Activated CD4-positive, alpha-beta T cell treated with anti-CD3 and anti-CD28 coated beads, Interleukin-2, amount 10 ng/mL, durations not matched to agents 24 days and 14 days (primary cell): ENCODE data around the gene SEMA6C. TPM values are rescaled to one million over a fixed set of nuclear protein-coding genes. Genes with fewer than 3 reads are reported as not detected.
A peak's percentile ranks its signal among the peaks of the same experiment; 100 is the strongest.
"Not testable (repeated sequence)": the region's sequence is repeated elsewhere in the genome, so short reads cannot be mapped to it uniquely, and the experiment has no call there.

Source experiments
- DNase-seq: peaks from one replicate; pipeline ENCODE4 v3.0.0; 2022
- H3K27ac Mint-ChIP-seq: one replicate; pipeline ENCODE4 v1.8.0; 2022; ENCODE audit warnings: mild to moderate bottlenecking, mixed read lengths
- H3K27me3 Mint-ChIP-seq: one replicate; pipeline ENCODE4 v1.8.0; 2022; ENCODE audit warnings: mixed read lengths
- H3K36me3 Mint-ChIP-seq: one replicate; pipeline ENCODE4 v1.8.0; 2022; ENCODE audit warnings: low read depth, mild to moderate bottlenecking, mixed read lengths
- H3K4me1 Mint-ChIP-seq: one replicate; pipeline ENCODE4 v1.8.0; 2021; ENCODE audit warnings: mixed read lengths
- H3K4me3 Mint-ChIP-seq: one replicate; pipeline ENCODE4 v1.8.0; 2022; ENCODE audit warnings: mild to moderate bottlenecking, moderate library complexity, mixed read lengths
- H3K9me3 Mint-ChIP-seq: one replicate; pipeline ENCODE4 v1.8.0; 2021; ENCODE audit warnings: mixed read lengths
- intact Hi-C: fragments of 100-400 bp; cut with micrococcal nuclease; formaldehyde crosslinking; loops from one replicate; pipeline ENCODE4 v1.15.1; 2023
- total RNA-seq: library from RNA; stranded (reverse); gene quantifications from 2 replicates; pipeline ENCODE4 v1.2.3, GENCODE V29; 2022

The SEMA6C gene
- total RNA-seq, 1 donor from 2014 or later, result 2.5 TPM

DNA sequence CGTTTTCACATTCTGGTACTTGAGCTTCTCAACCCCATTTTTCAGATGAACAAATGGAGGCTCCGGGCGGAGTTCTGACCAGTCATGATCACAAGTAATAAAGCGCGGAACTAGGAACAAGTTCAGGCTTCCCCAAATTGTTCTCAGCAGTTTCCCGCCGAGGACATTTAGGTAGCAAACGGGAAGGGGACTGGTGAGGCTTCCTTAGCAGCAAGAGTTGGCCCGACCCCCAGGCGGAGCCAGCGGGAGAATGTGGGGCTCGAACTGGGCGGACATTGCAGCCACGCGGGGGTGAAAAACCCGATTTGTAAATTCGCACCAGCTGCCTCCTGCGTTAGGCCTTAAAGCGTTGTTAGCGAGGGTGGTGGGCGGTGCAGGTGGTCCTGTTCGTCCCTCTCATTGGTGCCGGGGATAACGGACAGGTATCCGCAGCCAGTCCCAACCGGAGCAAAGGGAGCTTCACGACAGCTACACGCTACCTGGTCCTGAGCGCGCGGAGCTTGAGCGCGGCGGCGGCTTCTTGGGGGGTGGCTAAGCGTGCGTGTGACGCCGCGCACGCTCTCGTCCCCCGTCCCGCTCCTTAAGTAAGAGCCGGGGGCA is 15.3 kb downstream of the SEMA6C start:
- H3K27ac Mint-ChIP-seq, result peak overlapping the region; percentile 49
- peaks cover 6% of the 10 kb centered on the region for H3K4me1 Mint-ChIP-seq
- H3K4me3 Mint-ChIP-seq, result peak overlapping the region; percentile 70
- peak; percentile 91 for DNase-seq
- peaks cover 2% of the 10 kb centered on the region for H3K36me3 Mint-ChIP-seq
- H3K27me3 Mint-ChIP-seq, result peaks cover 7% of the 10 kb centered on the region
- no peaks in the 10 kb centered on the region for H3K9me3 Mint-ChIP-seq
- intact Hi-C loops, result loop anchor here (2.0 kb wide), 2 partner anchors 16 to 26 kb away; partner anchors contain the start of genes SEMA6C and TNFAIP8L2

DNA sequence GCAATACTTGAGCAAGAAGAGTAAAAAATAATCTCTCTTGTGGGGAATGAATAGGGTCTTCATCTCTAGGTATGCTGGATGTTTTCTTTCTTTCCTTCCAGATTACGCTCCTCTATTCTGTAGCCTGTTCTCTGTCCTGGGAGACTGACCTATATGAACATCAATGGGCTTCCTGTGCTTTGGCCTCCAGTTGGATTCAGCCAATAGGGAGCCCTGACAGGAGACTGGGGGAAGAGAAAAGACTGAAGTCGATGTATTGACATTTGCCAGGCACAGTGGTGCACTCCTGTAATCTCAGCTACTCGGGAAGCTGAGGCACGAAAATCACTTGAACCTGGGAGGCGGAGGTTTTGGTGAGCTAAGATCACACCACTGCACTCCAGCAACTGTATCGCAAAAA is 17.6 kb downstream of the SEMA6C start:
- Mint-ChIP-seq H3K9me3 (no peaks in the 10 kb centered on the region), H3K27ac (no peak overlapping the region), H3K27me3 (peaks cover 7% of the 10 kb centered on the region), H3K4me3 (no peak overlapping the region), H3K36me3 (peaks cover 6% of the 10 kb centered on the region), H3K4me1 (peaks cover 6% of the 10 kb centered on the region)
- intact Hi-C loops, result no loop called here
- DNase-seq, result no peak

DNA sequence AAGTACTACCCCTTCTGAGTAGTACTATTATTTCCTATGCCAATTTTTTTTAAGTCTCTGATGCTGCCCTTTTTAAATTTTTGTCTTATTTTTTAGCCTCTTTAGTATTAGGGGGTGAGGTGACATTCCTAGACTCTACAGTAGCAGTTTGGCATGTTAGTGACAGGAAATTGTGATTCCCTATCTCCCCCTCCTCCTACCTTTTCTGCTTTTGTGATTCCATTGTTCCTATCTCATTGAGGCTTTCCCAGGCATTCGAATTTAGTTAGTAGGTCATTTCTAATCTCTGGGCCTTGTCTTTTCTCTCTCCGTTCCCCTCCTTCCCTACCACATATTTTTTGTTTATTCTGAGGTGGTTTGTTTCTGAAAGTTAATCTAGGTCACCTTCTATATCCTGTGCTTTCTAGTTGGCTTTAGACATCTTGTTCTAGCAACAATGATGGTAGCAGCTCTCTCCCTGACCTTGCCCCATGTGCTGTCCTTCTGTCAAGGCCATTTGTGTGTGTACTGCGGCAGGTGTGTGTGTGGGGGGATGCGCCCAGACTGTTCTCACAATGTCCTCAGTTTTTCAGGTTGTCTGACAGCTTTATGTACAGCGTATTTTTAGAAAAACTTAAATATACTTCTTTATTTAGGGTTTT is 21.5 kb downstream of the SEMA6C start:
- Mint-ChIP-seq H3K4me3 (no peak overlapping the region), H3K9me3 (no peaks in the 10 kb centered on the region), H3K27ac (no peak overlapping the region), H3K27me3 (no peaks in the 10 kb centered on the region), H3K4me1 (no peaks in the 10 kb centered on the region), H3K36me3 (peaks cover 9% of the 10 kb centered on the region)
- no peak for DNase-seq
- intact Hi-C loops, result no loop called here

DNA sequence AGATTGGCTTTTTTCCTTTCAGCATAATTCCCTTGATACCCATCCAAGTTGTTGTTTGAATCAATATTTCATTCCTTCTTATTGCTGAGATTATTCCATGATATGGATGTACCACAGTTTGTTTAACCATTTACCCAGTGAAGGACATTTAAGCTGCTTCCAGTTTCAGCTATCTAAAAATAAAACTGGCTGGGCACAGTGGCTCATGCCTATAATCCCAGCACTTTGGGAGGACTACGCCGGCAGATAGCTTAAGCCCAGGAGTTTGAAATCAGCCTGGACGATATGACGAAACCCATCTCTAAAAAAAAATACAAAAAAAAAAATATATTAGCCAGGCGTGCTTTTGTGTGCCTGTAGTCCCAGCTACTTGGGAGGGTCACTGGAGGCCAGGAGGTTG is 32.6 kb downstream of the SEMA6C start:
- Mint-ChIP-seq H3K27ac (no peak overlapping the region), H3K27me3 (no peaks in the 10 kb centered on the region), H3K4me3 (no peak overlapping the region), H3K9me3 (no peaks in the 10 kb centered on the region), H3K36me3 (peaks cover 7% of the 10 kb centered on the region), H3K4me1 (no peaks in the 10 kb centered on the region)
- intact Hi-C loops, result no loop called here
- no peak for DNase-seq

DNA sequence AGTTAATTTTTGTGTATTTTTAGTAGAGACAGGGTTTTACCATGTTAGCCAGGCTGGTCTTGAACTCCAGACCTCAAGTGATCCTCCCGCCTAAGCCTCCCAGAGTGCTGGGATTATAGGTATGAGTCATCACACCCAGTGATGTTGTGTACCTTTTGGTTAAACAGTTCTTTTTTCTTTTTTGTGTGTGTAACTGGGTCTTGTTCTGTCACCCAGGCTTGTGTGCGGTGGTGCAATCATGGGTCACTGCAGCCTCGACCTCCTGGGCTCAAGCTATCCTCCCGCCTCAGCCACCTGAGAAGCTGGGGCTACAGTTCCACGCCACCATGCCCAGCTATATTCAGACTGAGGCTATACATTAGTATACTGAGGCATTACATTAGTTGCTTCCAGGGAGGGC is 38.1 kb downstream of the SEMA6C start:
- intact Hi-C loops, result no loop called here
- no peak overlapping the region for H3K27ac Mint-ChIP-seq
- H3K4me3 Mint-ChIP-seq, result no peak overlapping the region
- H3K36me3 Mint-ChIP-seq, result peaks cover 13% of the 10 kb centered on the region
- no peaks in the 10 kb centered on the region for H3K9me3 Mint-ChIP-seq
- H3K4me1 Mint-ChIP-seq, result no peaks in the 10 kb centered on the region
- H3K27me3 Mint-ChIP-seq, result no peaks in the 10 kb centered on the region
- no peak for DNase-seq

DNA sequence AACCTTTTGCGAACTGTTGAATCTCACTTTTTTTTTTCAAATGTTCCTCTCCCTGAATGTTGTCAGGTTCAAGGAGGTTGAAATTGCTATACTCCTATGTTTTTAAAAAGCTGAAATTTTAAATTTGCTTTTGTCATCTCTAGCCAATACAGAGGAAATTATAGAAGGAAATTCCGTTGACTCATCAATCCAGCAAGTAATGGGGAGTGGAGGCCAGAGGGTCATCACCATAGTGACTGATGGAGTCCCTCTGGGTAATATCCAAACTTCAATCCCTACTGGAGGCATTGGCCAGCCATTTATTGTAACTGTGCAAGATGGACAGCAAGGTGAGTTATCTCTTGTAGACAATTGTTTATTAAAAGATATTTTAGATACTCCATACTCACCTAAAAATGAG is 39.5 kb downstream of the SEMA6C start:
- H3K9me3 Mint-ChIP-seq, result no peaks in the 10 kb centered on the region
- no peak overlapping the region for H3K4me3 Mint-ChIP-seq
- H3K27me3 Mint-ChIP-seq, result no peaks in the 10 kb centered on the region
- DNase-seq, result no peak
- no peak overlapping the region for H3K27ac Mint-ChIP-seq
- no peaks in the 10 kb centered on the region for H3K4me1 Mint-ChIP-seq
- H3K36me3 Mint-ChIP-seq, result peaks cover 13% of the 10 kb centered on the region
- intact Hi-C loops, result no loop called here

DNA sequence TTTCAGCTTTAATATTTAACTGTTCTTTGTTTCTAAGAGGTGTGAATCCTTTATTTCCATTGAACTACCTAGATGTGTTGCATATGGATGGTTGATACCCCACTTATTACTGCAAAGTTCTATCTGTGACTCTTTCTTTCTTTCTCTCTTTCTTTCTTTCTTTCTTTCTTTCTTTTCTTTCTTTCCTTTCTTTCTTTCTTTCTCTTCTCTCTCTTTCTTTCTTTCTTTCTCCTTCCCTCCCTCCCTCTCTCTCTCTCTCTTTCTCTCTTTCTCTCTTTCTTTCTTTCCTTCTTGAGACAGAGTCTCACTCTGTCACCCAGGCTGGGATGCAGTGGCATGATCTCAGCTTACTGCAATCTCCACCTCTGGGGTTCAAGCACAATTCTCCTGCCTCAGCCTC is 41.8 kb downstream of the SEMA6C start:
- H3K36me3 Mint-ChIP-seq, result peaks cover 11% of the 10 kb centered on the region
- no peak for DNase-seq
- no peaks in the 10 kb centered on the region for H3K9me3 Mint-ChIP-seq
- no peak overlapping the region for H3K27ac Mint-ChIP-seq
- no peaks in the 10 kb centered on the region for H3K27me3 Mint-ChIP-seq
- no peak overlapping the region for H3K4me3 Mint-ChIP-seq
- intact Hi-C loops, result no loop called here
- no peaks in the 10 kb centered on the region for H3K4me1 Mint-ChIP-seq

DNA sequence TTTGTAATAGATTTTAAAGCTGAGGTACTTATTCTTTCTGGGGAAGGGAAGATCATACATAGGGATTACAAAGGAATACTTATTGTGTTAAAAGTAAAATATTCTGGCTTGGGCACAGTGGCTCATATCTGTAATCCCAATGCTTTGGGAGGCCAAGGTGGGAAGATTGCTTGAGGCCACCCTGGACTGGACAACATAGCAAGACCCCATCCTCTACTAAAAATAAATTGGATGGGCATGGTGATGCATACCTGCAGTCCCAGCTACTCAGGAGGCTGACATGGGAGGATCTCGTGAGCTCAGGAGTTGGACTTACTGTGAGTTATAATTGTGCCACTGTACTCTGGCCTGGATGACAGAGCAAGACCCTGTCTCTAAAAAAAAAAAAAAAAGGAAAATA is 48.3 kb downstream of the SEMA6C start:
- no peaks in the 10 kb centered on the region for H3K9me3 Mint-ChIP-seq
- H3K4me3 Mint-ChIP-seq, result no peak overlapping the region
- no peaks in the 10 kb centered on the region for H3K4me1 Mint-ChIP-seq
- intact Hi-C loops, result no loop called here
- H3K27me3 Mint-ChIP-seq, result no peaks in the 10 kb centered on the region
- DNase-seq, result no peak
- no peak overlapping the region for H3K27ac Mint-ChIP-seq
- H3K36me3 Mint-ChIP-seq, result peaks cover 6% of the 10 kb centered on the region

DNA sequence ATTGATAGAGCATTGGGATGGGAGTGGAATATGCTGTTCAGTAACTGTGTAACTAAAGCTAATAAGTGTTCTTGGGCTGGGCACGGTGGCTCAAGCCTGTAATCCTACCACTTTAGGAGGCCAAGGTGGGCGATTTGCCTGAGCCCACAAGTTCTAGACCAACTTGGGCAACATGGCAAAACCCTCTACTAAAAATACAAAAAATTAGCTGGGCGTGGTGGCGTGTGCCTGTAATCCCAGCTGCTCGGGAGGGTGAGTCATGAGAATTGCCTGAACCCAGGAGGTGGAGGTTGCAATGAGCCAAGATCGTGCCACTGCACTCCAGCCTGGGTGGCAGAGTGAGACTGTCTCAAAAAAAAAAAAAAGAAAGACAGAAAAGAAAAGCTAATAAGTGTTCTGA is 49.0 kb downstream of the SEMA6C start:
- H3K36me3 Mint-ChIP-seq, H3K9me3 Mint-ChIP-seq, intact Hi-C loops, H3K27me3 Mint-ChIP-seq, H3K4me1 Mint-ChIP-seq, DNase-seq, H3K4me3 Mint-ChIP-seq, H3K27ac Mint-ChIP-seq: not testable (repeated sequence)

DNA sequence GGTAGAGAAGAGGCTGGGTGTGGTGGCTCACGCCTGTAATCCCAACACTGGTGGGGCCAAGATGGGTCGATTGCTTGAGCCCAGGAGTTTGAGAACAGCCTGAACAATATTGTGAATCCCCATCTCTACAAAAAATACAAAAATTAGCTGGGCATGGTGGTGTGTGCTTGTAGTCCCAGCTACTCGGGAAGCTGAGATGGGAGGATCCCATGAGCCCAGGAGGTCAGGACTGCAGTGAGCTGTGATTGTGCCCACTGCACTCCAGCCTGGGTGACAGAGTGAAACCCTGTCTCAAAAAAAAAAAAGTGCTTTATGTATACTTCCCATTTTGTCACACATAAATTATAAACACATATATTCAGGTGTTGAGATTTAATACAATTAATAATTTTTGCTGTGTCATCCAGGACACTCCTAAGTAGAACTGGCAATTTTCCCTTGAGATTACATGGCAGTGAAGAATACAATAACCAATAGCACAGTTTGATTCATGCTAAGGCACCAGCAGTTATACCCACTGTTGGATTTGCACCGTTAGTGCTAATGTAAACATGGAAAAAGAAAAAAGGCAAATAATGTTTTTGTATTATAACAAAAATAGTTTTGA is 60.4 kb downstream of the SEMA6C start:
- H3K27ac Mint-ChIP-seq, result no peak overlapping the region
- intact Hi-C loops, result no loop called here
- peaks cover 10% of the 10 kb centered on the region for H3K36me3 Mint-ChIP-seq
- H3K9me3 Mint-ChIP-seq, result no peaks in the 10 kb centered on the region
- no peaks in the 10 kb centered on the region for H3K27me3 Mint-ChIP-seq
- no peaks in the 10 kb centered on the region for H3K4me1 Mint-ChIP-seq
- no peak overlapping the region for H3K4me3 Mint-ChIP-seq
- DNase-seq, result no peak

Other genes with a start within 250 kb of the SEMA6C start
- gene SETDB1, start 220.3 kb downstream of the SEMA6C start, total RNA-seq, result 56.2 and 62.3 TPM in 2 replicates
- 195 TPM in 2 replicates for gene CERS2, start 171.8 kb downstream of the SEMA6C start, total RNA-seq
- 0.12 TPM in 1 of 2 replicates, not detected in the other for gene ANXA9, start 164.3 kb downstream of the SEMA6C start, total RNA-seq
- gene MINDY1, start 139.7 kb downstream of the SEMA6C start, total RNA-seq, result 11.5 and 12.5 TPM in 2 replicates
- gene PRUNE1, start 138.2 kb downstream of the SEMA6C start, total RNA-seq, result 13.3 and 15.2 TPM in 2 replicates
- gene BNIPL, start 110.0 kb downstream of the SEMA6C start, total RNA-seq, result 0.85 and 1.8 TPM in 2 replicates
- gene C1orf56, start 98.9 kb downstream of the SEMA6C start, total RNA-seq, result 1.0 and 1.2 TPM in 2 replicates
- 189 and 190 TPM in 2 replicates for gene CDC42SE1, start 87.0 kb downstream of the SEMA6C start, total RNA-seq
- gene MLLT11, start 86.2 kb downstream of the SEMA6C start, total RNA-seq, result 2.9 and 3.0 TPM in 2 replicates
- gene GABPB2, start 75.9 kb downstream of the SEMA6C start, total RNA-seq, result 19.4 and 20.3 TPM in 2 replicates
- 29.4 and 32.5 TPM in 2 replicates for gene TNFAIP8L2, start 10.0 kb upstream of the SEMA6C start, total RNA-seq
- gene LYSMD1, start 19.3 kb upstream of the SEMA6C start, total RNA-seq, result 4.7 and 5.2 TPM in 2 replicates
- gene SCNM1, start 19.5 kb upstream of the SEMA6C start, total RNA-seq, result 96.7 and 100 TPM in 2 replicates
- 1.3 and 1.8 TPM in 2 replicates for gene TMOD4, start 29.4 kb upstream of the SEMA6C start, total RNA-seq
- gene VPS72, start 43.6 kb upstream of the SEMA6C start, total RNA-seq, result 86.7 and 92.3 TPM in 2 replicates
- gene PIP5K1A, start 51.9 kb upstream of the SEMA6C start, total RNA-seq, result 97.7 and 98.7 TPM in 2 replicates
- gene PSMD4, start 108.1 kb upstream of the SEMA6C start, total RNA-seq, result 288 and 304 TPM in 2 replicates
- gene ZNF687, start 135.7 kb upstream of the SEMA6C start, total RNA-seq, result 25.4 and 26.8 TPM in 2 replicates
- 57.1 and 59.2 TPM in 2 replicates for gene PI4KB, start 180.8 kb upstream of the SEMA6C start, total RNA-seq
- gene RFX5, start 200.6 kb upstream of the SEMA6C start, total RNA-seq, result 69.2 and 73.1 TPM in 2 replicates
- gene SELENBP1, start 226.1 kb upstream of the SEMA6C start, total RNA-seq, result not detected in 2 replicates